Glomerular visceral epithelial cell (primary cell): ENCODE measurements around the gene MCC.

Source experiments
- DNase-seq: peaks from one replicate; pipeline ENCODE4 v3.0.0-alpha.2; 2016; ENCODE audit errors: extremely low spot score

Gene MCC

DNA sequence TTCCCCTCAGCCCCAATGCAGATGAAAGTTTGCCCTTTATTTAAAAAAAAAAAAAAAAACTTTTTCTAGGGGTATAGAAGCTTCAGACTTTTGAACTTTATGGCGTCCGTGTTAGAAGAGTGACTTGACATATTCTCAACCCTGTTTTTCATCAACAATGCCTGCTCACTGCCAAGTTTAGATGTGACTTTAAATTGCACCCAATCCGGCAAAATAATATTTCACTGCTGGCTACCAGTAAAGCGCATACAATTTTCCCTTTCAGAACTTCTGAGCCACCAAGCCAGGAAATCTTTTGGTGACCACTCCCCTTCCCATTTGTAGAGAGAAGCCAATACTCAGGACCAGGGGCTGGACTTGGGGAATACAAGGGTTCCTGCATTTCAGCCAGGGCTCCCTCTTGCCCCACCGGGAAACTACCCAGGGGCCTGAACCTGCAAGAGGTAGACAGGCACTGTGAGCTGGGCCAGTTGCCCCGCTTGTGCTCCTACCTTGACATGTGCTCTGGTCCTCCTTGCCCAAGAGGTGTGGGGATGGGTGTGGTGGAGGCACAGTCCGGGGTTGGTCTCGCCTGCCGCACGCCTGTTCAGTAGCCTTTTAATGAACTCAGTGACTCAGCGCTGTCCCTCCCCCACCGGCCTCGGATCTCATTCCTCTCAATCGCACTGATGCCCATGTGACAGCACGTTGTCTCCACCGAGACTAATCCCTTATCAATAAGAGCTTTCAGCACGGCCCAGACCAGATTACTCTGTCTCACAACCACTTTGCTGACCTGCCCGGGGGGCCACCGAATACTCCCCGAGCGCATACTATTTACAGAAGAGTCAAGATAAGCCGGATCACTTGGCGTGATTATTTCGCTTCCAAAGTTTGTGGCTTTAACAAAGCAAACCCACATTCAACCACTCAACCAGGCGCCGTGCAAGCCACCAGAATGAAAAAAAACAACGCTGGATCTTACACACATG is 285.2 kb downstream of the MCC start:
- no peak for DNase-seq

GRCh38 chr5:113202287-113202686 is 286.0 kb downstream of the MCC start:
- no peak for DNase-seq

DNA sequence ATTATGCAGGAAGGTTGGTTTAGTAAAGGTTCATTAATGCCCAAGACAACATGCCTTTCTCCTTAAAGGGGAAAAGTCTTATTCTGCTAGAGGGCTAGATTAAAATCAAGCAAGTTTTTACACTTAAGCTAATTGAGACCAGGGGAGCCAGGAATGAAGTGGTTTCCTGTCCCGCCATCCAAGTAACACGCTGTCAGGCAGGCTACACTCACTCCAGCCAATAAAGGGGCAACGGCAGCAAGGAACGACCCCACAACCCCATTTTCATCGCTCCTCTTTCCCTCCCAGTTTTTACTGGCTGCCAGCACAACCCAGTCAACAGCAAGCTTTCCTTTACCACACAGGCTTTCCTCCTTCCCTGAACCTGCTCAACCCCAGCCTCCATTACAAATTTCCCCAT is 286.5 kb downstream of the MCC start:
- no peak for DNase-seq

DNA sequence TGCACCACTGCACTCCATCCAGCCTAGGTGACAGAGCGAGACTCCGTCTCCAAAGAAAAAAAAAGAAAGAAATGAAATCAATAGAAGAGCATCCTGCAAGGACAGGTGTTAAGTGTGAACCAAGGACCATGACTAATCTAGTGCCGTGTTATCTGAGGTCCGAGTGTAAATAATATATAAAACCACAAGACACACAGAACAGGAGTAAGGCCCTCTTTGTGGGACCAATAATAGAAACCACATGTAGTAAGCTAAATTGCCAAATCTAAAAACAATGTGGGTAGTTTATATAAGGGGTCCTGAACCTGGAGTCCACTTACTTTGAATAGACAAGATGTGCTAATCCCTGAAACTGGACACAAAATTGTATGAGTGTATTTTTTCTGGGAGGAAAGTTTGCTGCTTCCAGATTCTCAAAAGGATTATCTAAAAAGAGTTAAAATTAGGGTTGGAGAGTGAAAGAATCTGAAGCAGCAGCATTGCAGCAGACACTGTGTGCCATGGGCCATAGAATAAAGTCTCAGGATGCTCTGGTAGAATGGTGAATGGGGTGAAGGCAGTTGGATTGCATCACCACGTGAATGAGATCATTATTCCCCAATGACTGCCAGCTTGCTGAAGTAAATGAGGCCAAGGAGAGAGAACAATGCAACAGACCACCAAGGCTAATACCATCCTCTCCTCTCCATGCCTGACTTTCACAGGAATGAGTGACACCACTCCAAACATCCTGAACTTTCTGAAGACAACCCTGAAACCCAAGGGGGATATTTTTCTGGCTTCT is 288.9 kb downstream of the MCC start:
- peak; percentile 45 for DNase-seq

DNA sequence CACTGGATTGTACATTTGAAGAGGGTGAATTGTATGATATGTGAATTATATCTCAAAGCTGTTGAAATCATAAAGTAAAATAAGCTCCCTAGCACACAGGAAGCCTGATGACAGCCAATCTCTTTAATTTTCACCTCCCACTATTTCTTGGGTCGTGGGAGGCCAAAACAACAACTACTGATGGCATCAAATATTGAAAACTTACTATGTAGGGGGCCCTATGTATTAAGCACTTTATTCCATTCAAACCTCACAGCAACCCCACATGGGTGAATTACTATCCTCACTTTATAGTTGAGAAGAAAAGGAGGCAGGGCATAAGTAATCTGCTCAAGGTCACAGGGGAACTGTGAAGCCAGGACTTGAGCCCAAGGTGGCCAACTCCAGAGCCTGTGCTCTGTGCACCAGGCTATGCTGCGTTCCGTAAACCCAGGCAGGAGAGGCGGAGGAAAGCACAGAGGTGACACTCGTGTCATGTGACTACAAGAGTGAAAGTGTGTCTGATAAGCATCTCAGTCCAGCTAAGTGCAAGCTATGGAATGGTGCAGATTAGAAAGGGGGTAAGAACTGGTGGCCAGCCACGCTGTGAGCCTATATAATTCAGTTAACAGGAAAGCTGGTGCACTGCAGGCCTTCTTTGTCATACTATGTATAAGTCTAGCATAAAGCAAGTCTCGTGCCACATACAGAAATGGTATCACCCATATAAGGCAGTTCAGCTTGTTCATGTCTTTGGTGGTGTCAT is 290.6 kb downstream of the MCC start:
- DNase-seq, result no peak

DNA sequence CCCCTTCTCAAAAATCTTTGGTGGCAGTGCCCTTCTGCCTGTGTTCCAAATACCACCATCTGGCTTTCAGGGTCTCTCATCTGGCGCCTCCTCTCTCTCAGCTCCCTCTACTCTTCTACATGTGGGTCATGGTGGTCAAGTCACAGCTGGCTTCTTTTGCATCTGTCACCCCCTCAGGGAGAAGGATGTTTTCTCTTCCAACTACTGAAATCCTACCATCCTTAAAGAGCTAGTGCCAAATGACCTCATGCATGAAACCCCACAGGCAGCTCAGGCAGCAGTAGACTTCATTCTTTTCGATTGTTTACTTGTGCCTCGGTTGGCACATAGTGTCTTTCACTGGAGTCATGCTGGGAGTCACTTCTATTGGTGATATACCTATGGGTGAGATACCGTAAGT is 292.5 kb downstream of the MCC start:
- no peak for DNase-seq

- no peak for DNase-seq
Observed at GRCh38 chr5:113195251-113195650, 293.0 kb downstream of the MCC start.

GRCh38 chr5:113194591-113194990 is 293.7 kb downstream of the MCC start:
- no peak for DNase-seq

- no peak for DNase-seq
Observed at GRCh38 chr5:113194125-113194524, 294.1 kb downstream of the MCC start.

GRCh38 chr5:113193311-113193978 is 294.8 kb downstream of the MCC start:
- no peak for DNase-seq

GRCh38 chr5:113192541-113192940 is 295.7 kb downstream of the MCC start:
- no peak for DNase-seq

DNA sequence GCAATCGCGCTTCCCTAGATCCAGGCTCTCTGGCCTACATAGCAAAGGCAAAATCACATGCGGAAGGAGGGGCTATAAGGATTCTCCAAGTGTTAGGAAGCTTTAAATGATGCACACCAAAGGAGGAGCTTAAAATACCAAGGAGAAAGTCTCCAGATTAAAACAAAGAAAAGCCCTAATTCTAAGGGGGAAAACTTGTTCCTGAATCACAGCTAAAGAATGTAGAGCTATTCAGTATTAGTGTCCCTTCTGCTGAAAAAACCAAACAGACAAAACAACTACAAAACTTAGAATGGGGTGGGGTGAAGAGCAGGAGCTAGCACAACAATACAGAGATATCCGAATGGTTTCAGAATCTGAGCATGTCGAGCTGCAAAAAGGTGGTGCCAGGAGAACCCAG is 297.9 kb downstream of the MCC start:
- DNase-seq, result no peak

GRCh38 chr5:113189291-113189690 is 299.0 kb downstream of the MCC start:
- no peak for DNase-seq

DNA sequence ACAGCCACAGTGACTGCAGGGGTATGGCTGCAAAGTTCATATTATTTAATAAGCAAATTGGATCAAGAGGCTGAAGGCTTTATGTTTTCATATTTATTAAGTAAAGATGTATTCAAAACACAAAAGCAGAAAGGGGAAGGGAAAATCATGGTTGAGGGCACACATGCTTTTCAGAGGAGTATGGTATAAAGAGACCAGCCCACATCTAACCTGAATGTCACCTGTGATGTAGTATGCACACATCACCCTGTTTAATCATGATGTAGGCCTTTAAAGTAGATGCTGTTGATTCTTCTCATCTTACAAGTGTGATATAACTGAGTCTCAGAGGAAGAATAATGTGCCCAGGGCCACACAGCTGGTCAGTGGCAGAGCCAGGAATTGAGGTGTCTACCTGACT is 299.8 kb downstream of the MCC start:
- no peak for DNase-seq

GRCh38 chr5:113187906-113188305 is 300.3 kb downstream of the MCC start:
- no peak for DNase-seq

GRCh38 chr5:113186061-113186460 is 302.2 kb downstream of the MCC start:
- no peak for DNase-seq

GRCh38 chr5:113183694-113184093 is 304.6 kb downstream of the MCC start:
- no peak for DNase-seq

DNA sequence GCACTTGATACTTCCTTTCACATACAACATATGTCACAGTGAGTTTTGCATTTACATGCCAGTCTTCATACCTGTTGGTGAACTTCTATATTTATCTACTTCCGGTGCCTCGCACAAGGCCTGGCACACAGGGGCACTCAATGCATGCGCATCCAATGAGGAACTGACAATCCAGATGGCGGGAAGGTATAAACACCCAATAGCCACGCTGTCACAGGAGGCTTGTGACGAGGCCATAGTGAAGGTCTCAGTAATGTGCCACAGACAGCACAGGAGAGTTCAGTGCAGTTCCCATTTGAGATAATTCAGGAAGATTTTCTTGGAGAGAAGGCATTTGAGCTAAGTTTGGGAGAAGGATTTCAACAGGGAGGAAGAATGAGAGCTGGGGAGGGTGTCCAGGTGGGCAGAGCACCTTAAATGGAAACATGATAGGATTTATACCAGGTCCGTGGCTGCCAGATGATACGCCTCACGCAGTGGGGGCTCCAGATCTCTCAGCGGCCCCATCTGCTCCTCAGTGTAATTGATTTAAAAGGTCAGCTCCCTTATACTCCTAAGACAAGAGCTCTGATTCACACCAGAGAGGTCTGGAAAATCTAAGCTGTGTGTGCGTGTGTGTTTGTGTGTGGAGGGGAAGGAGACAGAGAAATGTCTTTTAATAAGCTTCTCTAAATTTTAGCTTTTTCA is 305.5 kb downstream of the MCC start:
- DNase-seq, result no peak

DNA sequence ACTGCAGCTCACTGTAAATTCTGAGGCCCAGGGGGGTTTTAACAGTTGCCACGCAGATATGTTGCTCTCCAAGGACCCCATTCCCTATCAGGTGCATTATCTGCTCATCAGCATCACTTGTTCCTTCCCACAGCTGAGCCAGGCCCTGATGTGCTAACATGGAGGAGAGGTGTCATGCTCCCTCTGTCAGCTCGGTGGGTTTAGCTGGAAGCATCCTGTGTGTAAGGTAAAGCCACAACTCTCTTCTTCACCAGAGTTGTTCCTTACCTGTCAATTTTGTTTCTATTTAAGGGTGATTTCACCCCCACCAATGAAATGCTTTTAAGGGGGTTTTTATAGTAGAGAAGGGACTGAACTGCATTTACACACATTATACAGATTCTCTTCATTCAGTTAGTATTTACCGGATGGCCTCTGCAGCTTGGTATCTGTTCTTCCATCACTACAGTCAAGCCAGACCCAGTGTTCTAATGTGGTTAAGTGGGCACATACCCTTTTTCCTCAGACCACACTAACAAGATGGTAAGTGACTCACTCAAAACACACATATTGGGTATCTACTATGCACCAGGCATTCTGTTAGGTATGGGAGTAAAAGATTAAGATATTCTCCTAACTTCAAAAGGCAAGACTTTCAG is 306.3 kb downstream of the MCC start:
- DNase-seq, result peak; percentile 17

GRCh38 chr5:113181409-113181808 is 306.8 kb downstream of the MCC start:
- no peak for DNase-seq

GRCh38 chr5:113179156-113179555 is 309.1 kb downstream of the MCC start:
- DNase-seq, result no peak
